ENCODE results near the gene MED15.

DNA sequence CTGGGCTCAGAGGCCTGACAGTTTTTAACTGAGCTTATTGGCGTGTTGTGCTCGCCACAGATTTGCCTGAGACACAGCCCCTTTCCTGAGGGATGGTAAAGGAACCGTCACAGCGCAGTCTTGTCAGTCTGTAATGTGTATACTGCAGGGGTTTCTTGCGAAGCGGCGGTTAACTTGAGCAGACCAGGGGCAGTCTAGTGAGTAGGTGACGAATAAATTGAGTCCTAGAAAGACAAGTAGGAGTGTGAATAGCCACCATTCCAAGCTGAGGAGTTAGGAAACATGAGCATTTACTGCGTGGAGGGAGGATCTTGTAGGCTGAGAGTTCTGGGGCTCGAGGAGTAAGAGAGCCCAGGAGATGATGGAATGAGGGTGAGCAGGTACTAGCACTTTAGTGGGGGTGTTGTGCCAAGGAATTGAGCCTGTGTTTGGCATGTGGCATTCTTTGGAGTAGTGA, 1.4 kb downstream of the MED15 start:
- TF ChIP-seq POLR2A (IDR thresholded peaks at IDR 0.05): no peak
- TF ChIP-seq, protein P1, sequence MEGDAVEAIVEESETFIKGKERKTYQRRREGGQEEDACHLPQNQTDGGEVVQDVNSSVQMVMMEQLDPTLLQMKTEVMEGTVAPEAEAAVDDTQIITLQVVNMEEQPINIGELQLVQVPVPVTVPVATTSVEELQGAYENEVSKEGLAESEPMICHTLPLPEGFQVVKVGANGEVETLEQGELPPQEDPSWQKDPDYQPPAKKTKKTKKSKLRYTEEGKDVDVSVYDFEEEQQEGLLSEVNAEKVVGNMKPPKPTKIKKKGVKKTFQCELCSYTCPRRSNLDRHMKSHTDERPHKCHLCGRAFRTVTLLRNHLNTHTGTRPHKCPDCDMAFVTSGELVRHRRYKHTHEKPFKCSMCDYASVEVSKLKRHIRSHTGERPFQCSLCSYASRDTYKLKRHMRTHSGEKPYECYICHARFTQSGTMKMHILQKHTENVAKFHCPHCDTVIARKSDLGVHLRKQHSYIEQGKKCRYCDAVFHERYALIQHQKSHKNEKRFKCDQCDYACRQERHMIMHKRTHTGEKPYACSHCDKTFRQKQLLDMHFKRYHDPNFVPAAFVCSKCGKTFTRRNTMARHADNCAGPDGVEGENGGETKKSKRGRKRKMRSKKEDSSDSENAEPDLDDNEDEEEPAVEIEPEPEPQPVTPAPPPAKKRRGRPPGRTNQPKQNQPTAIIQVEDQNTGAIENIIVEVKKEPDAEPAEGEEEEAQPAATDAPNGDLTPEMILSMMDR (IDR thresholded peaks at IDR 0.05): no peak
